ENCODE data around the gene PDGFRA. TPM values are rescaled to one million over a fixed set of nuclear protein-coding genes. Genes with fewer than 3 reads are reported as not detected.

PDGFRA gene
- total RNA-seq, 2 donors from 2014 or later, result 25.3 to 42.8 TPM

- peaks cover 0 to 3% of the 10 kb centered on the region in 2 donors for H3K9me3 ChIP-seq
- peak overlapping the region in 1 of 2 donors; percentile 6 for H3K27ac ChIP-seq
- no peaks in the 10 kb centered on the region for H3K36me3 ChIP-seq
- TF ChIP-seq CTCF (IDR thresholded peaks at IDR 0.05), result no peak
- no peak overlapping the region for H3K4me3 ChIP-seq
- no peaks in the 10 kb centered on the region for H3K4me1 ChIP-seq
- H3K27me3 ChIP-seq, result no peaks in the 10 kb centered on the region
- no peak for DNase-seq (ENCODE audit: low spot score)
These were observed 25.2 kb downstream of the PDGFRA start for GRCh38 chr4:54254116-54254914.

DNA sequence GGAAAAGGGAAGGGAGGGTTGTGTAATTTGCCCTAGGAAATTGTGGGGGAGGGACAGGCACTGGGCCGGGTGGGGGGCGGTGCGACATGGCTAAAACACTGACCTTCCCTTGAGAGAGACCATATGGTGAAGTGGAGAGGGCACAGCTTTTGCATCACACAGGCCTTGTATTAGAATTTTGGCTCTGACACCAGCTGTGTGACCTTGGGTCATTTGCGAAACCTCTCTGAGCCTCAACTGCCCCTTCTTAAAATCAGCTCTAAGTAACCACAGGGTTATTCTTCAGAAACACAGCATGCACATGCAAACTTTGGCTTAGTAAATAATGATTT lies 25.8 kb downstream of the PDGFRA start:
- no peaks in the 10 kb centered on the region for H3K9me3 ChIP-seq
- no peak overlapping the region for H3K4me3 ChIP-seq
- H3K27me3 ChIP-seq, result no peaks in the 10 kb centered on the region
- DNase-seq (ENCODE audit: low spot score), result no peak
- no peaks in the 10 kb centered on the region for H3K36me3 ChIP-seq
- no peak overlapping the region for H3K27ac ChIP-seq
- no peak for TF ChIP-seq CTCF (IDR thresholded peaks at IDR 0.05)
- H3K4me1 ChIP-seq, result no peaks in the 10 kb centered on the region

DNA sequence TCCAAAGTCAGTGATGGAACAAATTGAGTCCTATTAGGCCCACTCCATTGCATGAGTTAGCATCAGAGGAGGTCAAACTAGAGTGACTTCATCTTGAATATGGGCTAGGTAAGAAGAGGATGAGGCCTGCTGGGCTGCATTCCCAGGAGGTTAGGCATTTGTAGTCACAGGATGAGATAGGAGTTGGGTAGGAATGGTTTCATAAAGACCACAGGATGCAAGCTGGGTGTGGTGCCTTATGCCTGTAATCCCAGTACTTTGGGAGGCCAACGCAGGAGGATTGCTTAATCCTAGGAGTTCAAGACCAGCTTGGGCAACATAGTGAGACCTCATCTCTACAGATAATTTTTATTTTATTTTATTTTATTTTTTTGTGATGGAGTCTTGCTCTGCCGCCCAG lies 26.8 kb downstream of the PDGFRA start:
- H3K4me3 ChIP-seq, result no peak overlapping the region
- no peaks in the 10 kb centered on the region for H3K9me3 ChIP-seq
- no peak overlapping the region for H3K27ac ChIP-seq
- no peaks in the 10 kb centered on the region for H3K4me1 ChIP-seq
- DNase-seq (ENCODE audit: low spot score), result no peak
- H3K36me3 ChIP-seq, result no peaks in the 10 kb centered on the region
- no peaks in the 10 kb centered on the region for H3K27me3 ChIP-seq
- TF ChIP-seq CTCF (IDR thresholded peaks at IDR 0.05), result no peak

GRCh38 chr4:54256491-54257486 lies 27.7 kb downstream of the PDGFRA start:
- no peak overlapping the region for H3K4me3 ChIP-seq
- no peaks in the 10 kb centered on the region for H3K36me3 ChIP-seq
- no peak for TF ChIP-seq CTCF (IDR thresholded peaks at IDR 0.05)
- H3K9me3 ChIP-seq, result no peaks in the 10 kb centered on the region
- DNase-seq (ENCODE audit: low spot score), result no peak
- H3K27me3 ChIP-seq, result no peaks in the 10 kb centered on the region
- no peak overlapping the region for H3K27ac ChIP-seq
- no peaks in the 10 kb centered on the region for H3K4me1 ChIP-seq

DNA sequence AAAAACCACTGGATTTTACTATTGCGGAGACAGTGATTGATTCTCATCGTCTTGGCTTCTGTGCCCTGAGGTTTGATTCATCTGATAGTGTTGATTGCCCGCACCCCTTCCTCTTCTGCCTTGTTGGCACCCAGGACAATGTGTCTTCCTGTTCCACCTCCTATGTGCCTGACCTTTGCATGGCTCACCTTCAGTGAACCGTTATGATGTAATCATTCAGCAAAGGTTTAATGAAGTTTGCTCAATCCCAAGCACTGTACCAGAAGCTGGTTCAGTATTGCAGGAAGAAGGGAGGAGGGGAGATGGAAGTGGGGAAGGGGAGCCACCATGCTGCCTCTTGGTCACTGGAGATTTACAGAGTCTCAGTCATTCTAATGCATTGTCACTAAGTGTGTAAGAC lies 36.3 kb downstream of the PDGFRA start:
- no peak for TF ChIP-seq CTCF (IDR thresholded peaks at IDR 0.05)
- Histone ChIP-seq H3K36me3 (no peaks in the 10 kb centered on the region), H3K9me3 (no peaks in the 10 kb centered on the region), H3K27ac (no peak overlapping the region), H3K4me3 (no peak overlapping the region), H3K4me1 (no peaks in the 10 kb centered on the region), H3K27me3 (no peaks in the 10 kb centered on the region)
- no peak for DNase-seq (ENCODE audit: low spot score)

Measured in right atrium auricular region (tissue), 2 donors.